Keratinocyte (primary cell): ENCODE data around the gene RGS3. TPM values are rescaled to one million over a fixed set of nuclear protein-coding genes. Genes with fewer than 3 reads are reported as not detected.
"Not testable (repeated sequence)": the region's sequence is repeated elsewhere in the genome, so short reads cannot be mapped to it uniquely, and the experiment has no call there.

Experiments
- DNase-seq: peaks from one replicate; pipeline ENCODE4 v3.0.0-alpha.2; 2011; ENCODE audit warnings: low read depth, missing footprints, low spot score
- FAIRE-seq: peaks from 2 replicates; lab custom pipeline; 2011; peaks lifted over from hg19 to GRCh38; lab: Jason Lieb, UNC
- H2AFZ ChIP-seq: 2 replicates; pipeline ENCODE4 v1.6.0; 2012; ENCODE audit warnings: low read length, control low read depth, inconsistent platforms; ENCODE audit not compliant: control insufficient read depth
- H3K27ac ChIP-seq: 2 replicates; pipeline ENCODE4 v1.5.1; 2011; ENCODE audit warnings: low read length; ENCODE audit not compliant: control insufficient read depth, insufficient read depth
- H3K27me3 ChIP-seq: 3 replicates; pipeline ENCODE4 v1.6.0; 2011; ENCODE audit warnings: low read length; ENCODE audit not compliant: control insufficient read depth, insufficient read depth; ENCODE audit errors: extremely low read depth
- H3K36me3 ChIP-seq, 2 experiments: 2 replicates in 1 of 2; 3 replicates in 1 of 2; pipeline ENCODE4 v1.5.1; 2011; ENCODE audit warnings: low read length in 2 of 2, mild to moderate bottlenecking in 1 of 2; ENCODE audit not compliant: control insufficient read depth in 2 of 2, insufficient read depth in 2 of 2; ENCODE audit errors: extremely low read depth in 1 of 2
- H3K4me1 ChIP-seq: 3 replicates; pipeline ENCODE4 v1.5.1; 2011; ENCODE audit warnings: low read length; ENCODE audit not compliant: control insufficient read depth, insufficient read depth; ENCODE audit errors: extremely low read depth
- H3K4me2 ChIP-seq: 3 replicates; pipeline ENCODE4 v1.6.0; 2011; ENCODE audit warnings: low read depth, low read length; ENCODE audit not compliant: control insufficient read depth, insufficient read depth; ENCODE audit errors: extremely low read depth
- H3K4me3 ChIP-seq, 3 experiments: fragments of 200-600 bp in 1 of 3; sonication (generic) in 1 of 3; 2 replicates in 2 of 3; 3 replicates in 1 of 3; pipeline ENCODE4 v1.5.1; 2011 to 2016; ENCODE audit warnings: low read length in 3 of 3, mild to moderate bottlenecking in 3 of 3, control low read depth in 2 of 3, inconsistent platforms in 1 of 3, low read depth in 1 of 3, mixed read lengths in 1 of 3, mixed run types in 1 of 3, moderate library complexity in 1 of 3; ENCODE audit not compliant: control insufficient read depth in 2 of 3, insufficient read depth in 2 of 3; ENCODE audit errors: extremely low read depth in 1 of 3
- H3K79me2 ChIP-seq: 2 replicates; pipeline ENCODE4 v1.6.0; 2012; ENCODE audit warnings: low read length; ENCODE audit not compliant: control insufficient read depth, insufficient read depth
- H3K9ac ChIP-seq: 3 replicates; pipeline ENCODE4 v1.6.0; 2011; ENCODE audit warnings: low read length; ENCODE audit not compliant: control insufficient read depth, insufficient read depth; ENCODE audit errors: extremely low read depth
- H3K9me1 ChIP-seq: 3 replicates; pipeline ENCODE4 v1.6.0; 2011; ENCODE audit warnings: low read length; ENCODE audit not compliant: control insufficient read depth, insufficient read depth; ENCODE audit errors: extremely low read depth
- H3K9me3 ChIP-seq: 2 replicates; pipeline ENCODE4 v1.5.1; 2012; ENCODE audit warnings: low read depth, low read length; ENCODE audit not compliant: control insufficient read depth
- H4K20me1 ChIP-seq: 3 replicates; pipeline ENCODE4 v1.6.0; 2011; ENCODE audit warnings: low read length; ENCODE audit not compliant: control insufficient read depth, insufficient read depth; ENCODE audit errors: extremely low read depth
- EZH2 ChIP-seq: IDR thresholded peaks from one replicate; pipeline ENCODE4 v1.6.1; 2012; ENCODE audit warnings: inconsistent platforms, mild to moderate bottlenecking, low read length, moderate library complexity
- dilution Hi-C: fragments of 300-500 bp; cut with MboI; formaldehyde crosslinking; loops from one replicate; pipeline ENCODE4 v1.7.0; 2020; ENCODE audit warnings: low sequenced_read_pairs; ENCODE audit not compliant: extremely low pct_ligation_motif_present
- polyA plus RNA-seq, 5 experiments: library from polyadenylated mRNA; depleted of rRNA in 3 of 5; stranded (reverse) in 3 of 5; stranded (forward) in 1 of 5; unstranded in 1 of 5; fragments of >200 nt; gene quantifications; 1 replicate in 1 of 5; 2 replicates in 3 of 5; 3 replicates in 1 of 5; pipeline versions ENCODE4 v1.2.1 to v1.2.3, GENCODE V29; 2011 to 2012; ENCODE audit warnings: missing spikeins in 2 of 5, low read depth in 1 of 5, low replicate concordance in 1 of 5
- TF ChIP-seq, protein P1 (sequence below), 3 experiments: IDR thresholded peaks in 1 of 3; conservative IDR thresholded peaks in 1 of 3; optimal IDR thresholded peaks in 1 of 3; 2 replicates in 2 of 3; 3 replicates in 1 of 3; pipeline versions ENCODE3 to v1.5.1; 2011; ENCODE audit warnings: low read length in 3 of 3, mild to moderate bottlenecking in 3 of 3, moderate library complexity in 2 of 3, control low read depth in 1 of 3, inconsistent platforms in 1 of 3; ENCODE audit not compliant: insufficient read depth in 2 of 3; ENCODE audit errors: extremely low read depth in 1 of 3

RGS3 gene
- polyA plus RNA-seq, 1 donor (not counting 4 experiments of a cell fraction or from before 2014, with no cell fraction given): 19.6 TPM

- Histone ChIP-seq H2AFZ (no peak overlapping the region), H3K27ac (no peak overlapping the region), H3K4me3 (no peak overlapping the region), H3K9me3 (no peaks in the 10 kb centered on the region), H3K9me1 (no peaks in the 10 kb centered on the region), H4K20me1 (no peaks in the 10 kb centered on the region), H3K79me2 (no peaks in the 10 kb centered on the region), H3K4me2 (no peak overlapping the region), H3K4me1 (no peaks in the 10 kb centered on the region), H3K27me3 (no peaks in the 10 kb centered on the region), H3K9ac (no peak overlapping the region), H3K36me3 (no peaks in the 10 kb centered on the region)
- TF ChIP-seq, protein P1, sequence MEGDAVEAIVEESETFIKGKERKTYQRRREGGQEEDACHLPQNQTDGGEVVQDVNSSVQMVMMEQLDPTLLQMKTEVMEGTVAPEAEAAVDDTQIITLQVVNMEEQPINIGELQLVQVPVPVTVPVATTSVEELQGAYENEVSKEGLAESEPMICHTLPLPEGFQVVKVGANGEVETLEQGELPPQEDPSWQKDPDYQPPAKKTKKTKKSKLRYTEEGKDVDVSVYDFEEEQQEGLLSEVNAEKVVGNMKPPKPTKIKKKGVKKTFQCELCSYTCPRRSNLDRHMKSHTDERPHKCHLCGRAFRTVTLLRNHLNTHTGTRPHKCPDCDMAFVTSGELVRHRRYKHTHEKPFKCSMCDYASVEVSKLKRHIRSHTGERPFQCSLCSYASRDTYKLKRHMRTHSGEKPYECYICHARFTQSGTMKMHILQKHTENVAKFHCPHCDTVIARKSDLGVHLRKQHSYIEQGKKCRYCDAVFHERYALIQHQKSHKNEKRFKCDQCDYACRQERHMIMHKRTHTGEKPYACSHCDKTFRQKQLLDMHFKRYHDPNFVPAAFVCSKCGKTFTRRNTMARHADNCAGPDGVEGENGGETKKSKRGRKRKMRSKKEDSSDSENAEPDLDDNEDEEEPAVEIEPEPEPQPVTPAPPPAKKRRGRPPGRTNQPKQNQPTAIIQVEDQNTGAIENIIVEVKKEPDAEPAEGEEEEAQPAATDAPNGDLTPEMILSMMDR (optimal IDR thresholded peaks at IDR 0.05 in 1 of 3, IDR thresholded peaks at IDR 0.05 in 1 of 3, conservative IDR thresholded peaks at IDR 0.05 in 1 of 3; ENCODE audit: extremely low read depth in 1 of 3, insufficient read depth in 2 of 3, low read length in 3 of 3): no peak
- DNase-seq (no peak), FAIRE-seq (no peak)
- dilution Hi-C loops: no loop called here
These were observed 25.0 kb downstream of the RGS3 start for GRCh38 chr9:113488490-113488889.

DNA sequence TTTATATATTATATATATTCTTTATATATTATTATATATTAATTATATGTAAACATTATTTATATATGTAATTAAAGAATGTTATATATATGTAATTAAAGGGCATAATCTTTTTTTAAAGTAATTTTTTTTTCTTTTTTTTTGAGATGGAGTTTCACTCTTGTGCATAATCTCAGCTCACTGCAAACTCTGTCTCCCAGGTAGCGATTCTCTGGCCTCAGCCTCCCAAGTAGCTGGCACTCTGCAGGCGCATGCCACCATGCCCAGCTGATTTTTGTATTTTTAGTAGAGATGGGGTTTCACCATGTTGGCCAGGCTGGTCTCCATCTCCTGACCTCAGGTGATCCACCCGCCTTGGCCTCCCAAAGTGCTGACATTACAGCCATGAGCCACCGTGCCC, 27.6 kb downstream of the RGS3 start:
- H3K9me1 ChIP-seq, H3K79me2 ChIP-seq, H3K27ac ChIP-seq, DNase-seq, H3K9ac ChIP-seq, H4K20me1 ChIP-seq, dilution Hi-C loops, H3K36me3 ChIP-seq, H3K4me1 ChIP-seq, H2AFZ ChIP-seq, H3K4me2 ChIP-seq, H3K27me3 ChIP-seq, H3K9me3 ChIP-seq, H3K4me3 ChIP-seq, FAIRE-seq: not testable (repeated sequence)

GRCh38 chr9:113492343-113493202, 29.0 kb downstream of the RGS3 start:
- H3K27ac ChIP-seq: no peak overlapping the region
- no peak overlapping the region for H2AFZ ChIP-seq
- dilution Hi-C loops: no loop called here
- no peaks in the 10 kb centered on the region for H3K9me3 ChIP-seq
- FAIRE-seq (no peak), DNase-seq (no peak)
- H4K20me1 ChIP-seq: no peaks in the 10 kb centered on the region
- H3K9me1 ChIP-seq: no peaks in the 10 kb centered on the region
- no peaks in the 10 kb centered on the region for H3K79me2 ChIP-seq
- no peaks in the 10 kb centered on the region for H3K27me3 ChIP-seq
- no peak overlapping the region for H3K4me3 ChIP-seq
- no peak overlapping the region for H3K4me2 ChIP-seq
- H3K4me1 ChIP-seq: no peaks in the 10 kb centered on the region
- no peaks in the 10 kb centered on the region for H3K36me3 ChIP-seq
- TF ChIP-seq, protein P1 (optimal IDR thresholded peaks at IDR 0.05 in 1 of 3, IDR thresholded peaks at IDR 0.05 in 1 of 3, conservative IDR thresholded peaks at IDR 0.05 in 1 of 3; ENCODE audit: extremely low read depth in 1 of 3, insufficient read depth in 2 of 3, low read length in 3 of 3): no peak
- TF ChIP-seq EZH2: no peak
- no peak overlapping the region for H3K9ac ChIP-seq
